Adipocyte (in vitro differentiated cells): Measurements from ENCODE around the gene ARV1.
A peak's percentile ranks its signal among the peaks of the same experiment; 100 is the strongest.

Source experiments
- DNase-seq: peaks from one replicate; pipeline ENCODE4 v3.0.0-alpha.2; 2015; ENCODE audit warnings: low read depth
- H3K27me3 ChIP-seq: replicated peaks from 2 replicates; pipeline ENCODE4 v1.7.0; 2013; ENCODE audit warnings: mild to moderate bottlenecking, low read length, moderate library complexity; ENCODE audit not compliant: control insufficient read depth, insufficient read depth
- H3K36me3 ChIP-seq: 2 replicates; pipeline ENCODE4 v1.7.0; 2013; ENCODE audit warnings: low read length, mild to moderate bottlenecking, moderate library complexity; ENCODE audit not compliant: control insufficient read depth, insufficient read depth, severe bottlenecking
- H3K4me1 ChIP-seq: 2 replicates; pipeline ENCODE4 v1.7.0; 2013; ENCODE audit warnings: mild to moderate bottlenecking, low read length, moderate library complexity; ENCODE audit not compliant: control insufficient read depth, insufficient read depth
- H3K4me3 ChIP-seq: 2 replicates; pipeline ENCODE4 v1.7.0; 2013; ENCODE audit warnings: mild to moderate bottlenecking, low read length, moderate library complexity
- H3K9ac ChIP-seq: 2 replicates; pipeline ENCODE4 v1.7.0; 2013; ENCODE audit warnings: mild to moderate bottlenecking, low read length, moderate library complexity
- H3K9me3 ChIP-seq: 2 replicates; pipeline ENCODE4 v1.7.0; 2013; ENCODE audit warnings: mild to moderate bottlenecking, low read length, moderate library complexity; ENCODE audit not compliant: control insufficient read depth

The ARV1 gene

GRCh38 chr1:230978491-230979388, at the start of gene ARV1, which contains the start of gene TTC13:
ARV1 (plus strand) TSS chr1:230979094; CDS start chr1:230979106, 12 bp downstream.
TTC13 (minus strand) TSS chr1:230978861; CDS start chr1:230978830, 31 bp downstream.
- peak within 1 kb of the TSS; percentile 87 for H3K9ac ChIP-seq
- DNase-seq = peak; percentile 99
- H3K36me3 ChIP-seq = peaks cover 12% of the 10 kb centered on the region
- no peaks in the 10 kb centered on the region for H3K27me3 ChIP-seq
- H3K4me1 ChIP-seq = peaks cover 19% of the 10 kb centered on the region
- peak within 1 kb of the TSS; percentile 95 for H3K4me3 ChIP-seq
- H3K9me3 ChIP-seq = no peaks in the 10 kb centered on the region

- Histone ChIP-seq H3K4me3 (no peak overlapping the region), H3K27me3 (no peaks in the 10 kb centered on the region), H3K9me3 (no peaks in the 10 kb centered on the region)
Measured at GRCh38 chr1:230930986-230931385, 47.9 kb upstream of the ARV1 start.

GRCh38 chr1:230935852-230936251, 43.0 kb upstream of the ARV1 start:
- Histone ChIP-seq H3K36me3 (peaks cover 11% of the 10 kb centered on the region), H3K4me3 (no peak overlapping the region), H3K4me1 (peaks cover 34% of the 10 kb centered on the region), H3K9me3 (no peaks in the 10 kb centered on the region), H3K9ac (no peak overlapping the region), H3K27me3 (no peaks in the 10 kb centered on the region)
- no peak for DNase-seq

More at GRCh38 chr1:230930986-230931385, 47.9 kb upstream of the ARV1 start:
- DNase-seq = no peak
- Histone ChIP-seq H3K9ac (no peak overlapping the region), H3K36me3 (peaks cover 32% of the 10 kb centered on the region), H3K4me1 (no peaks in the 10 kb centered on the region)

GRCh38 chr1:230936475-230936874, 42.4 kb upstream of the ARV1 start:
- Histone ChIP-seq H3K4me1 (peaks cover 40% of the 10 kb centered on the region), H3K9ac (peak overlapping the region; percentile 45), H3K9me3 (no peaks in the 10 kb centered on the region), H3K27me3 (no peaks in the 10 kb centered on the region), H3K4me3 (no peak overlapping the region), H3K36me3 (peaks cover 5% of the 10 kb centered on the region)
- DNase-seq = no peak

- peak; percentile 62 for DNase-seq
Measured at GRCh38 chr1:230937371-230937770, 41.5 kb upstream of the ARV1 start.

GRCh38 chr1:230938924-230939368, 39.9 kb upstream of the ARV1 start:
- Histone ChIP-seq H3K27me3 (no peaks in the 10 kb centered on the region), H3K4me1 (peaks cover 41% of the 10 kb centered on the region), H3K36me3 (no peaks in the 10 kb centered on the region), H3K4me3 (no peak overlapping the region), H3K9ac (no peak overlapping the region), H3K9me3 (no peaks in the 10 kb centered on the region)
- DNase-seq = no peak

More at GRCh38 chr1:230937371-230937770, 41.5 kb upstream of the ARV1 start:
- Histone ChIP-seq H3K4me3 (peak overlapping the region; percentile 5), H3K4me1 (peaks cover 41% of the 10 kb centered on the region), H3K9me3 (no peaks in the 10 kb centered on the region), H3K27me3 (no peaks in the 10 kb centered on the region), H3K36me3 (peaks cover 4% of the 10 kb centered on the region), H3K9ac (peak overlapping the region; percentile 45)

- H3K9ac ChIP-seq = peak overlapping the region; percentile 20
- H3K4me1 ChIP-seq = peaks cover 41% of the 10 kb centered on the region
- H3K36me3 ChIP-seq = peaks cover 2% of the 10 kb centered on the region
- peak overlapping the region; percentile 45 for H3K4me3 ChIP-seq
- DNase-seq = no peak
- H3K27me3 ChIP-seq = no peaks in the 10 kb centered on the region
- no peaks in the 10 kb centered on the region for H3K9me3 ChIP-seq
Measured at GRCh38 chr1:230939806-230940489, 38.9 kb upstream of the ARV1 start.

- H3K4me3 ChIP-seq = peak overlapping the region; percentile 45
- peak; percentile 66 for DNase-seq
- H3K4me1 ChIP-seq = peaks cover 41% of the 10 kb centered on the region
- H3K36me3 ChIP-seq = peaks cover 5% of the 10 kb centered on the region
- H3K27me3 ChIP-seq = no peaks in the 10 kb centered on the region
- peak overlapping the region; percentile 41 for H3K9ac ChIP-seq
- no peaks in the 10 kb centered on the region for H3K9me3 ChIP-seq
Measured at GRCh38 chr1:230940848-230941247, 38.0 kb upstream of the ARV1 start.

- Histone ChIP-seq H3K9ac (no peak overlapping the region), H3K4me3 (no peak overlapping the region), H3K9me3 (no peaks in the 10 kb centered on the region), H3K36me3 (peaks cover 5% of the 10 kb centered on the region), H3K27me3 (no peaks in the 10 kb centered on the region), H3K4me1 (peaks cover 26% of the 10 kb centered on the region)
- DNase-seq = no peak
Measured at GRCh38 chr1:230943048-230943593, 35.8 kb upstream of the ARV1 start.

- H3K27me3 ChIP-seq = no peaks in the 10 kb centered on the region
- no peak overlapping the region for H3K4me3 ChIP-seq
- DNase-seq = no peak
Measured at GRCh38 chr1:230948301-230948700, 30.6 kb upstream of the ARV1 start.

GRCh38 chr1:230948903-230949302, 30.0 kb upstream of the ARV1 start:
- Histone ChIP-seq H3K4me1 (peaks cover 4% of the 10 kb centered on the region), H3K9ac (no peak overlapping the region), H3K9me3 (no peaks in the 10 kb centered on the region), H3K27me3 (no peaks in the 10 kb centered on the region), H3K36me3 (peaks cover 10% of the 10 kb centered on the region), H3K4me3 (no peak overlapping the region)
- DNase-seq = no peak

More at GRCh38 chr1:230948301-230948700, 30.6 kb upstream of the ARV1 start:
- H3K9ac ChIP-seq = no peak overlapping the region
- no peaks in the 10 kb centered on the region for H3K9me3 ChIP-seq
- H3K36me3 ChIP-seq = peaks cover 7% of the 10 kb centered on the region
- H3K4me1 ChIP-seq = peaks cover 4% of the 10 kb centered on the region
